ENCODE results near the gene RALGPS2. TPM values are rescaled to one million over a fixed set of nuclear protein-coding genes. Genes with fewer than 3 reads are reported as not detected.

RALGPS2 gene
- total and polyA plus RNA-seq, 9 of the 15 experiments (the other 6 are each of a cell fraction or from before 2014, with no cell fraction given), result 0.28 to 6.5 (median 2.6) TPM

DNA sequence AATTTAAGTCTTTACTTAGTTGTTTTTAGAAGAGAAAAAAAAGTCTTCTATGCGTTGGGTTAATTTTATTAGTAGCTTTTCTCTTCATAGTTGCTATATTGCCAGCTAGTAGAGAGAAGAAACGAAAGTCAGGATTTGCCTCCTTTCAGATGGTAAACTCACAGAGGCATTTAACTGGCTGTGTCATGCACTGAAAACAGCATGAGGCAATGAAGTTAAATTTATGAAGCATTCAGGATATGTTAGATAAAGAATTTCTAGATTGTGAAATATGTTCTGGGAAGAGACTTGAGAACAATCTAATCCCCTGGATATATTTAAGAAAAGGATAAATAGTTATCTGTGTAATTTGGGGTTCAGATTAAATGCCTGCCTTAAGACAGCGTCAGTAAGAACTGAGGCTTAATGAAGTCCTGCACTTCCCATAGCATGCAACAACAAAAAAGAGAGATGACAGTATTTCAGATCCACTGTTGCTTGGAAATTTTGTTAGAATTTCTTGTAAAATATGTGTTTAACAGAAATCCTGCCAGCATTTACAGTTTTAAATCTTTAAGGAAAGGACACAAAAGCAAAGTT is 144.2 kb downstream of the RALGPS2 start:
- intact Hi-C loops (cut with micrococcal nuclease), result no loop called here
- TF ChIP-seq, protein P1, sequence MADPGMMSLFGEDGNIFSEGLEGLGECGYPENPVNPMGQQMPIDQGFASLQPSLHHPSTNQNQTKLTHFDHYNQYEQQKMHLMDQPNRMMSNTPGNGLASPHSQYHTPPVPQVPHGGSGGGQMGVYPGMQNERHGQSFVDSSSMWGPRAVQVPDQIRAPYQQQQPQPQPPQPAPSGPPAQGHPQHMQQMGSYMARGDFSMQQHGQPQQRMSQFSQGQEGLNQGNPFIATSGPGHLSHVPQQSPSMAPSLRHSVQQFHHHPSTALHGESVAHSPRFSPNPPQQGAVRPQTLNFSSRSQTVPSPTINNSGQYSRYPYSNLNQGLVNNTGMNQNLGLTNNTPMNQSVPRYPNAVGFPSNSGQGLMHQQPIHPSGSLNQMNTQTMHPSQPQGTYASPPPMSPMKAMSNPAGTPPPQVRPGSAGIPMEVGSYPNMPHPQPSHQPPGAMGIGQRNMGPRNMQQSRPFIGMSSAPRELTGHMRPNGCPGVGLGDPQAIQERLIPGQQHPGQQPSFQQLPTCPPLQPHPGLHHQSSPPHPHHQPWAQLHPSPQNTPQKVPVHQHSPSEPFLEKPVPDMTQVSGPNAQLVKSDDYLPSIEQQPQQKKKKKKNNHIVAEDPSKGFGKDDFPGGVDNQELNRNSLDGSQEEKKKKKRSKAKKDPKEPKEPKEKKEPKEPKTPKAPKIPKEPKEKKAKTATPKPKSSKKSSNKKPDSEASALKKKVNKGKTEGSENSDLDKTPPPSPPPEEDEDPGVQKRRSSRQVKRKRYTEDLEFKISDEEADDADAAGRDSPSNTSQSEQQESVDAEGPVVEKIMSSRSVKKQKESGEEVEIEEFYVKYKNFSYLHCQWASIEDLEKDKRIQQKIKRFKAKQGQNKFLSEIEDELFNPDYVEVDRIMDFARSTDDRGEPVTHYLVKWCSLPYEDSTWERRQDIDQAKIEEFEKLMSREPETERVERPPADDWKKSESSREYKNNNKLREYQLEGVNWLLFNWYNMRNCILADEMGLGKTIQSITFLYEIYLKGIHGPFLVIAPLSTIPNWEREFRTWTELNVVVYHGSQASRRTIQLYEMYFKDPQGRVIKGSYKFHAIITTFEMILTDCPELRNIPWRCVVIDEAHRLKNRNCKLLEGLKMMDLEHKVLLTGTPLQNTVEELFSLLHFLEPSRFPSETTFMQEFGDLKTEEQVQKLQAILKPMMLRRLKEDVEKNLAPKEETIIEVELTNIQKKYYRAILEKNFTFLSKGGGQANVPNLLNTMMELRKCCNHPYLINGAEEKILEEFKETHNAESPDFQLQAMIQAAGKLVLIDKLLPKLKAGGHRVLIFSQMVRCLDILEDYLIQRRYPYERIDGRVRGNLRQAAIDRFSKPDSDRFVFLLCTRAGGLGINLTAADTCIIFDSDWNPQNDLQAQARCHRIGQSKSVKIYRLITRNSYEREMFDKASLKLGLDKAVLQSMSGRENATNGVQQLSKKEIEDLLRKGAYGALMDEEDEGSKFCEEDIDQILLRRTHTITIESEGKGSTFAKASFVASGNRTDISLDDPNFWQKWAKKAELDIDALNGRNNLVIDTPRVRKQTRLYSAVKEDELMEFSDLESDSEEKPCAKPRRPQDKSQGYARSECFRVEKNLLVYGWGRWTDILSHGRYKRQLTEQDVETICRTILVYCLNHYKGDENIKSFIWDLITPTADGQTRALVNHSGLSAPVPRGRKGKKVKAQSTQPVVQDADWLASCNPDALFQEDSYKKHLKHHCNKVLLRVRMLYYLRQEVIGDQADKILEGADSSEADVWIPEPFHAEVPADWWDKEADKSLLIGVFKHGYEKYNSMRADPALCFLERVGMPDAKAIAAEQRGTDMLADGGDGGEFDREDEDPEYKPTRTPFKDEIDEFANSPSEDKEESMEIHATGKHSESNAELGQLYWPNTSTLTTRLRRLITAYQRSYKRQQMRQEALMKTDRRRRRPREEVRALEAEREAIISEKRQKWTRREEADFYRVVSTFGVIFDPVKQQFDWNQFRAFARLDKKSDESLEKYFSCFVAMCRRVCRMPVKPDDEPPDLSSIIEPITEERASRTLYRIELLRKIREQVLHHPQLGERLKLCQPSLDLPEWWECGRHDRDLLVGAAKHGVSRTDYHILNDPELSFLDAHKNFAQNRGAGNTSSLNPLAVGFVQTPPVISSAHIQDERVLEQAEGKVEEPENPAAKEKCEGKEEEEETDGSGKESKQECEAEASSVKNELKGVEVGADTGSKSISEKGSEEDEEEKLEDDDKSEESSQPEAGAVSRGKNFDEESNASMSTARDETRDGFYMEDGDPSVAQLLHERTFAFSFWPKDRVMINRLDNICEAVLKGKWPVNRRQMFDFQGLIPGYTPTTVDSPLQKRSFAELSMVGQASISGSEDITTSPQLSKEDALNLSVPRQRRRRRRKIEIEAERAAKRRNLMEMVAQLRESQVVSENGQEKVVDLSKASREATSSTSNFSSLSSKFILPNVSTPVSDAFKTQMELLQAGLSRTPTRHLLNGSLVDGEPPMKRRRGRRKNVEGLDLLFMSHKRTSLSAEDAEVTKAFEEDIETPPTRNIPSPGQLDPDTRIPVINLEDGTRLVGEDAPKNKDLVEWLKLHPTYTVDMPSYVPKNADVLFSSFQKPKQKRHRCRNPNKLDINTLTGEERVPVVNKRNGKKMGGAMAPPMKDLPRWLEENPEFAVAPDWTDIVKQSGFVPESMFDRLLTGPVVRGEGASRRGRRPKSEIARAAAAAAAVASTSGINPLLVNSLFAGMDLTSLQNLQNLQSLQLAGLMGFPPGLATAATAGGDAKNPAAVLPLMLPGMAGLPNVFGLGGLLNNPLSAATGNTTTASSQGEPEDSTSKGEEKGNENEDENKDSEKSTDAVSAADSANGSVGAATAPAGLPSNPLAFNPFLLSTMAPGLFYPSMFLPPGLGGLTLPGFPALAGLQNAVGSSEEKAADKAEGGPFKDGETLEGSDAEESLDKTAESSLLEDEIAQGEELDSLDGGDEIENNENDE (IDR thresholded peaks at IDR 0.05; ENCODE audit: low read depth, low read length), result no peak
- TF ChIP-seq ZNF778 (CRISPR knock-in tag; IDR thresholded peaks at IDR 0.05), result no peak
- no peak for TF ChIP-seq CEBPG (CRISPR knock-in tag; IDR thresholded peaks at IDR 0.05)
- TF ChIP-seq CEBPG (tag; conservative IDR thresholded peaks at IDR 0.05 in 1 of 2, IDR thresholded peaks at IDR 0.05 in 1 of 2), result peak; percentile 34 to 43; a peak in 1 of 4 replicates
- TF ChIP-seq ZNF384 (IDR thresholded peaks at IDR 0.05; ENCODE audit: low read depth, low read length), result no peak
- TF ChIP-seq CEBPB (tag; IDR thresholded peaks at IDR 0.05), result peak; percentile 77
- TF ChIP-seq, protein P2, sequence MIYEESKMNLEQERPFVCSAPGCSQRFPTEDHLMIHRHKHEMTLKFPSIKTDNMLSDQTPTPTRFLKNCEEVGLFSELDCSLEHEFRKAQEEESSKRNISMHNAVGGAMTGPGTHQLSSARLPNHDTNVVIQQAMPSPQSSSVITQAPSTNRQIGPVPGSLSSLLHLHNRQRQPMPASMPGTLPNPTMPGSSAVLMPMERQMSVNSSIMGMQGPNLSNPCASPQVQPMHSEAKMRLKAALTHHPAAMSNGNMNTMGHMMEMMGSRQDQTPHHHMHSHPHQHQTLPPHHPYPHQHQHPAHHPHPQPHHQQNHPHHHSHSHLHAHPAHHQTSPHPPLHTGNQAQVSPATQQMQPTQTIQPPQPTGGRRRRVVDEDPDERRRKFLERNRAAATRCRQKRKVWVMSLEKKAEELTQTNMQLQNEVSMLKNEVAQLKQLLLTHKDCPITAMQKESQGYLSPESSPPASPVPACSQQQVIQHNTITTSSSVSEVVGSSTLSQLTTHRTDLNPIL (CRISPR knock-in tag; IDR thresholded peaks at IDR 0.05), result no peak

More for the DNA sequence above, 144.2 kb downstream of the RALGPS2 start:
- ATAC-seq, result no peak
- H2AFZ ChIP-seq (ENCODE audit: low read depth, low read length), result no peak overlapping the region
- no peak overlapping the region for H3K9ac ChIP-seq (ENCODE audit: insufficient read depth in 1 of 2, low read depth in 2 of 2, low read length in 2 of 2)
- no peaks in the 10 kb centered on the region for H4K20me1 ChIP-seq (replicated peaks; ENCODE audit: control insufficient read depth, insufficient read depth, low read length)
- H3K79me2 ChIP-seq (ENCODE audit: control insufficient read depth, insufficient read depth, low read length), result no peaks in the 10 kb centered on the region
- H3K4me2 ChIP-seq (ENCODE audit: insufficient read depth, low read length), result no peak overlapping the region
- in situ Hi-C loops (cut with MboI), result no loop called here
- no peaks in the 10 kb centered on the region for H3K9me1 ChIP-seq (ENCODE audit: control insufficient read depth, insufficient read depth, low read length)
- no peaks in the 10 kb centered on the region for H3K9me3 ChIP-seq (replicated peaks; ENCODE audit: control insufficient read depth, insufficient read depth, low read depth, low read length)
- DNase-seq (ENCODE audit: extremely low read depth in 1 of 4, low spot score in 3 of 4), result no peak
- no TSS peak for BruUV-seq (replicated peaks)
- no peaks in the 10 kb centered on the region for H3K36me3 ChIP-seq (ENCODE audit: control insufficient read depth, insufficient read depth, low read length)
- POLR2A ChIA-PET, result interaction anchor here (0.6 kb wide), 1 partner anchor 24 kb away, joined by 4 read pairs; no protein-coding TSS in a partner anchor
- no peak overlapping the region for H3K4me3 ChIP-seq
- FAIRE-seq, result no peak
- CTCF ChIA-PET (ENCODE audit: low intra/inter-chr PET ratio), result no interaction called here
- 1% methylated on average over 3 of the region's 3 CpGs for WGBS (ENCODE audit: insufficient coverage, low coverage, missing lambda C conversion rate)
- no peaks in the 10 kb centered on the region for H3K4me1 ChIP-seq (replicated peaks in 1 of 2; ENCODE audit: control insufficient read depth in 2 of 2, insufficient read depth in 2 of 2, low read length in 2 of 2)
- peaks cover 5 to 7% of the 10 kb centered on the region in 2 experiments; a peak in 3 of 5 replicates for H3K27me3 ChIP-seq (ENCODE audit: control insufficient read depth in 2 of 2, insufficient read depth in 2 of 2, low read length in 2 of 2)
- H3K27ac ChIP-seq (ENCODE audit: extremely low read depth, low read depth, low read length), result no peak overlapping the region
